Calu3 (cell line): ENCODE measurements around the gene GCFC2. TPM values are rescaled to one million over a fixed set of nuclear protein-coding genes. Genes with fewer than 3 reads are reported as not detected.

Source experiments
- BruUV-seq: library from RNA; stranded (reverse); fragments of 400-500 nt; replicated peaks from 2 replicates; lab custom pipeline; 2021; lab: Mats Ljungman, UMichigan
- CTCF ChIA-PET: fragments of 300-600 bp; sonication (Branson Sonifier 250); formaldehyde crosslinking; loops from one replicate; lab custom pipeline; 2022; ENCODE audit warnings: antibody characterized with exemption; lab: Charles Lee
- DNase-seq: peaks from one replicate; pipeline ENCODE4 v3.0.0; 2022
- H3K27ac Mint-ChIP-seq: one replicate; pipeline ENCODE4 v1.8.0; 2022; ENCODE audit warnings: mixed read lengths; ENCODE audit not compliant: unreplicated experiment
- H3K27me3 Mint-ChIP-seq: one replicate; pipeline ENCODE4 v1.8.0; 2022; ENCODE audit warnings: mixed read lengths; ENCODE audit not compliant: unreplicated experiment
- H3K36me3 Mint-ChIP-seq: one replicate; pipeline ENCODE4 v1.8.0; 2022; ENCODE audit warnings: mild to moderate bottlenecking, moderate library complexity, mixed read lengths; ENCODE audit not compliant: insufficient read depth, unreplicated experiment
- H3K4me1 Mint-ChIP-seq: one replicate; pipeline ENCODE4 v1.8.0; 2022; ENCODE audit warnings: mild to moderate bottlenecking, low read depth, mixed read lengths; ENCODE audit not compliant: unreplicated experiment
- H3K4me3 Mint-ChIP-seq: one replicate; pipeline ENCODE4 v1.8.0; 2022; ENCODE audit warnings: mild to moderate bottlenecking, low read depth, moderate library complexity, mixed read lengths; ENCODE audit not compliant: unreplicated experiment
- H3K9me3 Mint-ChIP-seq: one replicate; pipeline ENCODE4 v1.8.0; 2022; ENCODE audit warnings: low read depth, mixed read lengths; ENCODE audit not compliant: unreplicated experiment
- CTCF ChIP-seq: fragments of 200-600 bp; IDR thresholded peaks from one replicate; pipeline ENCODE4 v1.8.0; 2022; ENCODE audit warnings: antibody characterized with exemption; ENCODE audit not compliant: unreplicated experiment
- intact Hi-C: fragments of 100-400 bp; cut with micrococcal nuclease; formaldehyde crosslinking; loops from one replicate; pipeline ENCODE4 v1.10.0; 2022; ENCODE audit not compliant: unreplicated experiment
- total RNA-seq: library from RNA; stranded (reverse); gene quantifications from 2 replicates; pipeline ENCODE4 v1.2.3, GENCODE V29; 2022

Gene GCFC2
- total RNA-seq, 1 experiment from 2014 or later = 18.2 TPM

- no peak overlapping the region for H3K27ac Mint-ChIP-seq
- DNase-seq = no peak
- peaks cover 33% of the 10 kb centered on the region for H3K27me3 Mint-ChIP-seq
- no peaks in the 10 kb centered on the region for H3K9me3 Mint-ChIP-seq
- no TSS peak for BruUV-seq
- no peaks in the 10 kb centered on the region for H3K4me1 Mint-ChIP-seq
- TF ChIP-seq CTCF = no peak
- H3K4me3 Mint-ChIP-seq = no peak overlapping the region
- no peaks in the 10 kb centered on the region for H3K36me3 Mint-ChIP-seq
- CTCF ChIA-PET = no interaction called here
- intact Hi-C loops = no loop called here
Observed at GRCh38 chr2:75616406-75616805, 94.3 kb downstream of the GCFC2 start.

GRCh38 chr2:75614162-75614651 is 96.5 kb downstream of the GCFC2 start:
- Mint-ChIP-seq H3K27ac (no peak overlapping the region), H3K27me3 (peaks cover 46% of the 10 kb centered on the region), H3K9me3 (no peaks in the 10 kb centered on the region), H3K4me3 (no peak overlapping the region), H3K36me3 (no peaks in the 10 kb centered on the region), H3K4me1 (no peaks in the 10 kb centered on the region)
- no TSS peak for BruUV-seq
- TF ChIP-seq CTCF = no peak
- CTCF ChIA-PET = no interaction called here
- intact Hi-C loops = no loop called here
- DNase-seq = no peak

- TF ChIP-seq CTCF = no peak
- intact Hi-C loops = no loop called here
- BruUV-seq = no TSS peak
- CTCF ChIA-PET = no interaction called here
- H3K4me1 Mint-ChIP-seq = no peaks in the 10 kb centered on the region
- no peak overlapping the region for H3K27ac Mint-ChIP-seq
- peaks cover 58% of the 10 kb centered on the region for H3K27me3 Mint-ChIP-seq
- H3K9me3 Mint-ChIP-seq = no peaks in the 10 kb centered on the region
- H3K4me3 Mint-ChIP-seq = no peak overlapping the region
- no peaks in the 10 kb centered on the region for H3K36me3 Mint-ChIP-seq
- no peak for DNase-seq
Observed at GRCh38 chr2:75612862-75613243, 97.9 kb downstream of the GCFC2 start.

Other genes starting within 250 kb of the GCFC2 start
- gene EVA1A, start 150.0 kb downstream of the GCFC2 start, total RNA-seq = 0.42 TPM in 1 of 2 replicates, not detected in the other
- 51.0 and 53.3 TPM in 2 replicates for gene MRPL19, start 64.1 kb downstream of the GCFC2 start, total RNA-seq